ENCODE data around the gene ZGPAT. TPM values are rescaled to one million over a fixed set of nuclear protein-coding genes. Genes with fewer than 3 reads are reported as not detected.

ZGPAT gene
- total and polyA plus RNA-seq, 12 donors: 4.4 to 120 (median 35.3) TPM

GRCh38 chr20:63777614-63778013 lies 69.8 kb downstream of the ZGPAT start:
- no peaks in the 10 kb centered on the region for H3K9me3 ChIP-seq (replicated peaks in 1 of 3)
- no peak for DNase-seq
- 90 to 97% (median 94%) methylated on average over 13 of the region's 13 CpGs for WGBS, 4 donors
- peaks cover 7 to 19% of the 10 kb centered on the region in 2 donors for H3K4me1 ChIP-seq (replicated peaks in 1 of 2)
- TF ChIP-seq POLR2A (IDR thresholded peaks at IDR 0.05) (no peak), CTCF (IDR thresholded peaks at IDR 0.05) (no peak)
- H3K4me3 ChIP-seq: no peak overlapping the region
- intact Hi-C loops (cut with DNase I): no loop called here
- H3K27me3 ChIP-seq: no peaks in the 10 kb centered on the region
- H3K27ac ChIP-seq: no peak overlapping the region
- no peaks in the 10 kb centered on the region for H3K36me3 ChIP-seq (replicated peaks in 1 of 2)

GRCh38 chr20:63778034-63778752 lies 70.4 kb downstream of the ZGPAT start:
- no peaks in the 10 kb centered on the region for H3K9me3 ChIP-seq (replicated peaks in 1 of 3)
- H3K36me3 ChIP-seq (replicated peaks in 1 of 2): no peaks in the 10 kb centered on the region
- TF ChIP-seq CTCF (IDR thresholded peaks at IDR 0.05) (no peak), POLR2A (IDR thresholded peaks at IDR 0.05) (no peak)
- H3K27me3 ChIP-seq: no peaks in the 10 kb centered on the region
- H3K4me3 ChIP-seq: no peak overlapping the region
- peaks cover 2 to 14% of the 10 kb centered on the region in 2 donors for H3K4me1 ChIP-seq (replicated peaks in 1 of 2)
- intact Hi-C loops (cut with DNase I): no loop called here
- WGBS, 4 donors: 64 to 76% (median 69%) methylated on average over 10 to 19 of the region's 19 CpGs
- DNase-seq: no peak
- H3K27ac ChIP-seq: no peak overlapping the region

GRCh38 chr20:63778857-63779256 lies 71.0 kb downstream of the ZGPAT start:
- no peak for DNase-seq
- intact Hi-C loops (cut with DNase I): no loop called here

GRCh38 chr20:63781181-63781580 lies 73.3 kb downstream of the ZGPAT start:
- Histone ChIP-seq H3K27me3 (no peaks in the 10 kb centered on the region), H3K9me3 (replicated peaks in 1 of 3) (no peaks in the 10 kb centered on the region), H3K4me3 (no peak overlapping the region), H3K27ac (no peak overlapping the region), H3K4me1 (replicated peaks in 1 of 2) (no peaks in the 10 kb centered on the region), H3K36me3 (replicated peaks in 1 of 2) (no peaks in the 10 kb centered on the region)
- WGBS, 4 donors: 87 to 92% (median 91%) methylated on average over 14 of the region's 14 CpGs
- no peak for TF ChIP-seq CTCF (IDR thresholded peaks at IDR 0.05)
- no peak for DNase-seq
- intact Hi-C loops (cut with DNase I): loop anchor here in 1 of 2 donors (10.0 kb wide), 1 partner anchor 194 kb away; the partner anchor contains the start of gene SAMD10

More at GRCh38 chr20:63778857-63779256, 71.0 kb downstream of the ZGPAT start:
- Histone ChIP-seq H3K9me3 (replicated peaks in 1 of 3) (no peaks in the 10 kb centered on the region), H3K27me3 (no peaks in the 10 kb centered on the region), H3K27ac (no peak overlapping the region), H3K36me3 (replicated peaks in 1 of 2) (no peaks in the 10 kb centered on the region), H3K4me3 (no peak overlapping the region), H3K4me1 (replicated peaks in 1 of 2) (peaks cover 0 to 8% of the 10 kb centered on the region in 2 donors)
- 71 to 85% (median 80%) methylated on average over 9 of the region's 9 CpGs for WGBS, 4 donors
- TF ChIP-seq CTCF (IDR thresholded peaks at IDR 0.05): no peak
- TF ChIP-seq POLR2A (IDR thresholded peaks at IDR 0.05): no peak
